ENCODE results near the gene CPM. TPM values are rescaled to one million over a fixed set of nuclear protein-coding genes. Genes with fewer than 3 reads are reported as not detected.

The CPM gene
- total and polyA plus RNA-seq, 2 of the 4 experiments (the other 2 are of a cell fraction), result 2.0 to 8.8 TPM

DNA sequence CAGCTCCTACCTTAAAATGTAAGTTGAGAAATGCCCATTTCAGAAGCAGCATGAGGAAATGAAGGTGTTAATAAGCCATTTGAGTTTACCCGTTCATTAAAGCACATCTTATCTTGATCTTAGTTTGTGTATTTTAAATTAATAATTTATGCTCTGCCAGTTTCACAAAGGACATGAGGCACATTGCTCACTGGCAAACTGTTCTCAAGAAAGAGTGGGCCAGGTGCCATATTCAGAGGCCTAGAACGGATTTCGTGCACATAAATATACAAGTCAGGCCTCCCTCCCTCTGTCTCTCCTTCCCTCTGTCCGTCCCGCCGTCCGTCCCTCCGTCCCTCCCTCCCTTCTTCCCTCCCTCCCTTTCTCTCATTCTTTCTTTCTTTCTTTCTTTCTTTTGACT is 29.5 kb downstream of the CPM start:
- Histone ChIP-seq H4K8ac (ENCODE audit: low read depth in 2 of 2, low read length in 2 of 2) (no peak overlapping the region), H2BK20ac (ENCODE audit: low read depth, low read length) (no peak overlapping the region), H3K9me3 (ENCODE audit: control insufficient read depth, insufficient read depth, low read length) (no peaks in the 10 kb centered on the region), H3K18ac (ENCODE audit: low read depth, low read length) (no peak overlapping the region), H3K79me1 (ENCODE audit: low read depth in 1 of 2, low read length in 2 of 2) (no peaks in the 10 kb centered on the region), H3K56ac (ENCODE audit: extremely low read depth, insufficient read depth, low read length) (no peak overlapping the region), H3K36me3 (ENCODE audit: control insufficient read depth, insufficient read depth, low read length) (no peaks in the 10 kb centered on the region), H3K27me3 (ENCODE audit: control insufficient read depth, insufficient read depth, low read length) (no peaks in the 10 kb centered on the region; the same call in 1 of the 2 replicates), H3K23ac (ENCODE audit: low read depth, low read length) (no peak overlapping the region), H3K4ac (ENCODE audit: low read depth, low read length) (no peak overlapping the region), H3K14ac (replicated peaks; ENCODE audit: low read depth, low read length) (no peak overlapping the region), H3K27ac (ENCODE audit: insufficient read depth, low read length) (no peak overlapping the region), H3K9ac (ENCODE audit: low read depth, low read length) (no peak overlapping the region), H3K4me1 (ENCODE audit: control insufficient read depth, insufficient read depth, low read length) (no peaks in the 10 kb centered on the region; the same call in 1 of the 2 replicates), H3K4me3 (ENCODE audit: insufficient read depth, low read depth, low read length) (no peak overlapping the region), H4K91ac (ENCODE audit: insufficient read depth, low read depth, low read length) (no peak overlapping the region), H3K4me2 (ENCODE audit: low read depth, low read length) (no peak overlapping the region), H2BK5ac (ENCODE audit: low read depth, low read length, poor library complexity, severe bottlenecking) (no peak overlapping the region), H2AK5ac (ENCODE audit: low read depth, low read length) (no peak overlapping the region), H2AFZ (replicated peaks; ENCODE audit: low read length, poor library complexity) (no peak overlapping the region), H2BK15ac (ENCODE audit: low read depth, low read length) (no peak overlapping the region), H4K20me1 (ENCODE audit: insufficient read depth, low read length) (no peaks in the 10 kb centered on the region), H4K5ac (ENCODE audit: low read depth, low read length) (no peak overlapping the region), H3K9me1 (ENCODE audit: insufficient read depth, low read length) (no peaks in the 10 kb centered on the region; the same call in 1 of the 2 replicates), H2BK120ac (ENCODE audit: low read depth, low read length) (no peak overlapping the region), H2AK9ac (replicated peaks; ENCODE audit: low read depth, low read length, poor library complexity) (no peak overlapping the region)
- ChIA-PET CTCF (no interaction called here), POLR2A (ENCODE audit: unreplicated experiment) (no interaction called here)
- BruUV-seq (replicated peaks), result no TSS peak
- intact Hi-C loops (cut with micrococcal nuclease), result no loop called here
- TF ChIP-seq BHLHE40 (IDR thresholded peaks at IDR 0.05; ENCODE audit: low read depth, low read length) (no peak), CHD1 (IDR thresholded peaks at IDR 0.05; ENCODE audit: low read depth, low read length) (no peak), USF2 (IDR thresholded peaks at IDR 0.05; ENCODE audit: low read depth, low read length) (no peak), MAZ (IDR thresholded peaks at IDR 0.05; ENCODE audit: borderline replicate concordance, low read depth, low read length) (no peak), SMC3 (IDR thresholded peaks at IDR 0.05; ENCODE audit: low read depth, low read length) (no peak), MAFK (IDR thresholded peaks at IDR 0.05; ENCODE audit: low read depth, low read length) (no peak)
- in situ Hi-C loops (cut with MboI; ENCODE audit: low sequenced_read_pairs), result no loop called here
- DNase-seq (no peak), ATAC-seq (ENCODE audit: low read depth) (no peak)
- dilution Hi-C loops (cut with HindIII; ENCODE audit: low sequenced_read_pairs, unreplicated experiment), result no loop called here
- 100% methylated on average over 3 of the region's 8 CpGs; no CpG with 5 or more reads in 1 of the 2 experiments for WGBS, 2 experiments (ENCODE audit: extremely low coverage in 2 of 2, insufficient read length in 1 of 2)
